ENCODE data around the gene IGFBP6.

IGFBP6 gene, protein sequence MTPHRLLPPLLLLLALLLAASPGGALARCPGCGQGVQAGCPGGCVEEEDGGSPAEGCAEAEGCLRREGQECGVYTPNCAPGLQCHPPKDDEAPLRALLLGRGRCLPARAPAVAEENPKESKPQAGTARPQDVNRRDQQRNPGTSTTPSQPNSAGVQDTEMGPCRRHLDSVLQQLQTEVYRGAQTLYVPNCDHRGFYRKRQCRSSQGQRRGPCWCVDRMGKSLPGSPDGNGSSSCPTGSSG

DNA sequence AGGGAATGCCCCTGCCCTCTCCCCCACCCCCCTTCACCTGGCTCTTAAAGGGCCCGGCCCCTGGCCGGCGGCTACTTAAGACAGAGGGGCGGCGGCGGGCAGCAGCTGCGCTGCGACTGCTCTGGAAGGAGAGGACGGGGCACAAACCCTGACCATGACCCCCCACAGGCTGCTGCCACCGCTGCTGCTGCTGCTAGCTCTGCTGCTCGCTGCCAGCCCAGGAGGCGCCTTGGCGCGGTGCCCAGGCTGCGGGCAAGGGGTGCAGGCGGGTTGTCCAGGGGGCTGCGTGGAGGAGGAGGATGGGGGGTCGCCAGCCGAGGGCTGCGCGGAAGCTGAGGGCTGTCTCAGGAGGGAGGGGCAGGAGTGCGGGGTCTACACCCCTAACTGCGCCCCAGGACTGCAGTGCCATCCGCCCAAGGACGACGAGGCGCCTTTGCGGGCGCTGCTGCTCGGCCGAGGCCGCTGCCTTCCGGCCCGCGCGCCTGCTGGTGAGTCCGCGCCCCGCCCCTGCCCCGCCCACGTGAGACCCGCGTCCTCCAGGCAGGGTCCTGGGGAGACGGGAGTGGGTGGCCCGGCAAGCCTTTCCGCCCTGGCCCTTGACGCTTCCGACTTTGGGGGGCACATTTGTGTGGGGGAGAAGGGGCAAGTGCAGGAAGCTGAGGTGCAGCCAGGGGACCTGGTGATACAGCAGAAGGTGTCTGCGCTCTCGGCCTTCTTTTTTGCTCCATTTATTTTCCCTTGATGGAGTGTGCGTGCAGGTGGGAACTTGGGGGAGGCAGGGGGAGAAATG lies at the start of gene IGFBP6:
Gene IGFBP6, plus strand, starts transcription at position 104 of the 790 bp plus-strand sequence. Its CDS starts 51 bp downstream, at position 155.
- peak; percentile 28 for DNase-seq (ENCODE audit: low read depth)

DNA sequence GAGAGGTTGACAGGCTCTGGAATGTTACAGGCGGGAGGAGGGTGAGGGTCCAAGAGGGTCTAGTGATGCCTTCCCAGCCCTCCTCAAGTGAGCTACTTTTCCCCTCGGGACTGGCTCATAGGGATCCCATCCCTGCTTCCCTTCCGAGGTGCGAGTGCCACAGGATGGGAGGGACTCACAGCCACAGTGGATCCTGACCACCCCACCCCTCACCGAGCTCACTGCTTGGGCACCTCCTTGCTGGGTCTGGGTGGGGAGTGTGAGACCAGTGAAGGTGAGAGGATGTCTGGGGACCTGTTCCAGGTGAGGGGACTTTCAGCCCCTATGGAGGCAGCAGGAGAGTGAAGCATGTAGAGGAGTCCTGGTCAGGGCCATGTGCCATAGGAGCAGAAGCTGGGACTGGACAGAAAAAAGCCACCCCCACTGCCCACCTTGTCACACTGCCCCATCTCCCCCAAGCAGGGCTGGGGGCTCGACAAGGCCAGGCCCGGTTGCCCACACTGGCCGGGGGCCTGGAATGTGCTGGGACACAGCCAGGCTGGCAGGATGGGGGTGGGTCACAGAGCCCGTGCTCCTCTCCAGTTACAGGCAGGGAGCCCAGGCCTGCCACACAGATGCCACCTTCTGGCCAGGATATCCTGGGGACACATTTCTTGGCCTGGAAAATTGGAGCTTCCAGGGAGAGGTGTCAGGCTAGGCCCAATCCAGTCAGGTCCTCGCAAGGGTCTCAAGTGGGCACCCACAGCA lies 49.3 kb upstream of the IGFBP6 start:
- DNase-seq (ENCODE audit: low read depth), result no peak

DNA sequence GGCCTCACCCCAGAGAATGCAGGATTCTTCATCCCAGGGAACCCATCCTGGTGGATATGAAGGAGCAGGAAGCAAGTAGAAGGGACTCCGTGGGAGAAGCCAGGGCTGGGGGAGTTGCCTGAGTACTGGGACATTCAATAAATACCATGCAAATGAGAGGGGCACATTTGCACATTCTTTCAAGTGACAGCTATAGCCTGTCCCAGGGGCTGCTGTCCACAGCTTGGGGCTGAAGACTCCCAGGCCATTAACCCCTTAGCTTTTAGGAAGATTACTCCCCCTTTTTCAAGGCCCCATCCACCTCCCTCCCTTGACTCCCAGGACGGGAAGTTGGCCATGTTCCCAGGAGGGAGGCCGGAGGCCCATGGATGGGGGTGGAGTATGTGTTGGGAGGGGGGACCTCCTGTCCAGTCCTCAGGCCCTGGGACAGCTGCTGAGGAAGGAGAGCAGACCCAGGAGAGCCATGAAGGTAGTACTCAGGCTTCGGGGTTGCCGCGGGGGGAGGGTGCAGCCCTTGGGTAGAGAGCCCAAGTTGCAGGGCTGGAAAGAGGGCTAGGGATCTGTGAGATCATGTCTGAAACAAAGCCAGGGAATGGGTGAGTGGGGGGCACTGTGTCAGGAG lies 48.6 kb upstream of the IGFBP6 start:
- no peak for DNase-seq (ENCODE audit: low read depth)

DNA sequence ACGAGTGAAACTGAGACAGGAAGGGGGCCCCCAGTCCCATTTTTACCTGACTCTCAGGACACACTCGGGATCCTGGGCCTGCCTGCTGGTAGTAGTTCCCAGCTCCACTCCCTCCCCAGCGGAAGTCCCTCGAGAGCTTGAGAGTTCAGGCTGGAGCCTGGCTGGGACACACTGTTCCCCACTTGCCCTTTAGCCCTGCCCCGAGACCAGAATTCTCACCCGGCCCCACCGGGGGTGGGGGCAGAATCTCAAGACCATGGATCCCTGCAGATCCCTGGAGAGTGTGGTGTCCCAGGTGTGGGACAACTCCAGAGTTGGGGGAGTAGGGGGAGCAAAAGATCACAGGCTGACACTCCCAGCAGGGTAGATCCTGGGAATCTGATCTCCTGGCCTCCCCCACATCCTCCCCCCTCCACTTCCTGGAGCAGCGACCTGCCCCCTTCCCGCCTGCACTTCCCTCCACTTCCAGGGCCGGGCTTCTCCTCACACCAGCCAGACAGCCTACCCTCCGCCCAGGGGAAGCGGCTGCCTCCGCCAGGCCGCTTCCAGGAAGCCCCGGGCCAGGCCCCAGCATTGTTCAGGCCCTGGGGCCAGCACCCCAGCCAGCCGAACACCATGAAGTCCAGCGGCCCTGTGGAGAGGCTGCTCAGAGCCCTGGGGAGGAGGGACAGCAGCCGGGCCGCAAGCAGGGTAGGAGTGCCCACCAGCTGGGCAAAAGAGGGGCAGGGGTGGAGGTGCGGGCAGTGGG lies 47.7 kb upstream of the IGFBP6 start, which contains the start of gene TNS2:
Gene TNS2, plus strand, starts transcription at position 495 of the 748 bp plus-strand sequence. Its CDS starts 121 bp downstream, at position 616.
- no peak for DNase-seq (ENCODE audit: low read depth)

DNA sequence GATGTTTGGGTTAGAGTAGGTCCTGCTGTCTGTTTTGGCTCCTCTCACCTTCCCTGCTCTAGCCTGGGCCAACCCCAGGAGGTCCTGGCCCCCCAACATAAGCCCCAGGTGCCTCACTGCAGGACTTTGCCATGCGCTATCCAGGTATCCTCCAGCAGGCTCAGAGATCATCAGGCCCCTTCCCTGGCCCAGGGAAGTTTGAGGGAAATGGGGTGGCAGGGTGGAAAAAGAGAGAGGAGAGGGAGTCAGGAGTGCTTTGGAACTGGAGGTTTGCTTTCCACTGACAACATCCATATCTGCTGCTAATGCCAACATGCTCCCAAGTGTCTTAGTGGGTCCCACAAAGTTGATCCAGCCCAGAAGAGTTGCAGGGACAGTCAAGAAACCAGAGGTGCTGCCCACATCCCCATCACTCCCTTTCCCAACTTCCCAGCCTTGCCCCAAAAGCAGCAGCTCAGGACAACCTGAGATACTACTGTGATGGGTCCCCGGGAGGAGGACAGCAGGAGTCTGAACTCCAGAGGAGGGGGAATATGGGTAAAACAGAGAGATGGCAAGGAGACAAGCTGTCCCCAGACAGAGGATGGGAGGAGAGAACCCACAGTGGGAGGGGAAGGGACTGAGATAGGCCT lies 46.9 kb upstream of the IGFBP6 start:
- DNase-seq (ENCODE audit: low read depth), result no peak

DNA sequence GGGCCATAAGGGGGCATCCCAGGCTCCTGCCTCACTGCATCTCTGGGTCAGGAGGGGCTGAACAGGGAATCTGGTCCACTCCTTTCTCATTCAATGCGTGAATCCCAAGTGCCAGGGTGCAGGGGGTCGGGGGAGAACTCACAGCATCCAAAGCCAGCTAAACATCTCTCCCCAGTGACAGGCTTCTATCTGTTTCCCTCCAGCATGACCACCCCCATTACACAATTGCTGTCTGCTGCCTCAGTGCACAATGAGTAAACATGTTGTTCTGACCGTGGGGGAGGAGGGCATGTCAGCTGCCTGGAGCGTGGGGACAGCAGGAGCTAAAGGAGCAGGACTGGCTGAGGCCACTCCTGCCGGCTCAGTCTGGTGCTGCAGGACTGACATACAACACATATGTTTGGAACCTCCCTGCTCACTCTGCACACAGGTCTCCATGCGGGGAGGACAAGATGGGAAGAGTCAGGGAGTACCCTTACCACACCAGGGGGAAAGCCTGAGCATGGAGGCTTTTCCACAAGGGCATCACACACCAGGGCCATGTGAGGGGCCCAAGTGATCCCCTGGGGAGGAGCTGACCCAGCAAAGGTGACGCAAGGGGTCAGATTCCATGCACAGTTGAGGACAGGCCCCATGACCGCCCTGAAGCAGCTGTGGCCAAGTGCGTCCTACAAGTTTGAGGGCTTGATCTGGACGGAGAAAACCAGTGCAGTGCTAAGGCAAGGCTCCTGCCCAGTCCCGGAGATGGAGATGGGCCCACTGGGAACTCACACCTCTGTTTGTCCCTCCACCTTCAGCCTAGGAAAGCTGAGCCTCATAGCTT lies 46.2 kb upstream of the IGFBP6 start:
- DNase-seq (ENCODE audit: low read depth), result no peak

DNA sequence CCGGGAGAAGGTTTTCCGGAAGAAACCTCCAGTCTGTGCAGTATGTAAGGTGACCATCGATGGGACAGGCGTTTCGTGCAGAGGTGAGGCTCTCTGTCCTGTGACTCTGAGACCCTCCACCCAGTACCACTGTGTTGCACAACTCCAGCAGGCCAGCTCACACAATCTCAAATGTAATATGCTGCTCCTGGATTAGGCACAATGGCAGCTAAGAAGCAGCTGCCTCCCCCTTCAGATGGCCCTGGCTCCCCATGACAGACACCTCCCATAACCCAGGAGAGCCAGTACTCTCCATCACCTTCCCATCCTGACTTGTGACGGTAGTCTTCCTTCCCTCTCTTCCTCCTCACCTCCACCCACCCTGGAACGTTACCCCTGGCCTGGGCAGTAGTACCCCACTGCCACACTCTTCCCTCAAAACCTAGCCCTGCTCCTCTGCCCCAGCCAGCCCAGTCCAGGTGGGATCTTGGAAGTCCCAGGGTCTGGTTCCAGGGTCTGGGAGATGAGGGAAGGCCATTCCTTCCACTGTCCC lies 45.5 kb upstream of the IGFBP6 start:
- no peak for DNase-seq (ENCODE audit: low read depth)

DNA sequence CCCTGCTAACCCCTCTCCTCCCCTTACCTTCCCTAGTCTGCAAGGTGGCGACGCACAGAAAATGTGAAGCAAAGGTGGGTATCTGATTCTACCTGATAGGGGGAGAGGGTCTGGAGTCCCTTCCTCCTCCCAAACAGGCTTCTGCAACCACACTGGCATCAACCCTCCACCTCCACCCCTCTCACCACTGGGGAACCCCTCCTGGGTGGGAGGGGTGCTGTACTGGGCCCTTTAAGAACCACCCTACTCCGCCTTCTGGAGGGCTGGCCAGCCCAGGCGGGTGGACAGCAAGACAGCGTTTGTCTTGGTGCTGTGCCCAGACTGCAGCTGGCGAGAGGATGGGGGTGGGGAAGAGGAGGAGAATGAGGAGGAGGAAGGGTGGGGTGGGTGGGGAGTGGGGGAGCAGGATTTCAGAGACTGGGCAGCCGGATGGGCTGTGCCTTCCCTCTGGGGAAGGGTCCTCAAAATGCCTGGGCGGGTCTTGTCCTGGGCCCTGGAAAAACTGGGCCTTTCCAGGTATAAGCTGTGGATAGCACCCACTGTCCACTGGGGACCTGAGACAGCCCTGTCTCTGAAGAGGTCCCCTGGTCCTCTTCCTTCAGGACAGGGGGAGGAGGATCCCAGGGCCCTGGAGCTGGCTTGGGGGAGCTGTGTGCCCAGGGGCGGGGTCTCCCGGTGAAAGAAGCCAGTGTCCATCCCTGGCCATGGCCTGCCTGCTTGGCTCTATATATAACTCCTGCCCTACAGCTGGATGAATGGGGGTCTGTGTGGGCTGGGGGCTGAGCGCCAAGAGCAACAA lies 44.8 kb upstream of the IGFBP6 start:
- no peak for DNase-seq (ENCODE audit: low read depth)

DNA sequence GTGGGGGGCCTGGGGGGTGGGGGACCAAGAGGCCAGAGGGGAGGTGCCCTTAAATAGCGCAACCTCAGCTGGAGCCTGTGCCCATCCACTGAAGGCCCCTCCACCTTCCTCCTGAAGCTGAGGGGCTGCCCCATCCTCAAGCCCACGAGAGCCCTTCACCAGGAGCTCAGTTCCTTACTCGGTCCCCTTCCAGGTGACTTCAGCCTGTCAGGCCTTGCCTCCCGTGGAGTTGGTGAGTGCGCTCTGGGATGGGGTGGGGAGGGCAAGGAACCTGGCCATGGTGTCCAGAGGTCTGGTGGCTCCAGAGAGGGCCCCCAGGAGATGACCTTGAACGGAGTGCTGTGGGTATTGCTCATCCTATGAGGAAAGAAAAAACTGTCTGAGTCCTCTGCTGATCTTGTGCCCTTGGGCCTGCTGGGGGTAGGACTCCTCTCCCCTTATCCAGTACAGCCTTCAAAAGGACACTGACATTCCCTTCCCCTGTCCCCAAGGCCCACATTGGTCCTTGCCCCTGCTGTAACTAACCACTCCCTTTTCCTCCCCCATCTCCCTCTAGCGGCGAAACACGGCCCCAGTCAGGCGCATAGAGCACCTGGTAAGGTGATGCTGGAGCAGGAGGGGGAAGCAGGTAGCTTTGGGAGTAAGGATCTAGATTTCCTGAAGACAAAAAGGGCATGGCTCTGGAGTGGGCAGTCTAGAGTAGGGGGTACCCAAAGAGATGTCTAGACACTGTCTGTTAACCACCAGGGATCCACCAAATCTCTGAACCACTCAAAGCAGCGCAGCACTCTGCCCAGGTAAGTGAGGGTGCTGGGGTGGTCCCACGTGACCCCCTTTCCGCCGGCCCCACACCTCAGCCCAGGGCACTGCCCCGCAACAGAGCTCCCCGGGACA lies 44.0 kb upstream of the IGFBP6 start:
- DNase-seq (ENCODE audit: low read depth), result peak; percentile 40

DNA sequence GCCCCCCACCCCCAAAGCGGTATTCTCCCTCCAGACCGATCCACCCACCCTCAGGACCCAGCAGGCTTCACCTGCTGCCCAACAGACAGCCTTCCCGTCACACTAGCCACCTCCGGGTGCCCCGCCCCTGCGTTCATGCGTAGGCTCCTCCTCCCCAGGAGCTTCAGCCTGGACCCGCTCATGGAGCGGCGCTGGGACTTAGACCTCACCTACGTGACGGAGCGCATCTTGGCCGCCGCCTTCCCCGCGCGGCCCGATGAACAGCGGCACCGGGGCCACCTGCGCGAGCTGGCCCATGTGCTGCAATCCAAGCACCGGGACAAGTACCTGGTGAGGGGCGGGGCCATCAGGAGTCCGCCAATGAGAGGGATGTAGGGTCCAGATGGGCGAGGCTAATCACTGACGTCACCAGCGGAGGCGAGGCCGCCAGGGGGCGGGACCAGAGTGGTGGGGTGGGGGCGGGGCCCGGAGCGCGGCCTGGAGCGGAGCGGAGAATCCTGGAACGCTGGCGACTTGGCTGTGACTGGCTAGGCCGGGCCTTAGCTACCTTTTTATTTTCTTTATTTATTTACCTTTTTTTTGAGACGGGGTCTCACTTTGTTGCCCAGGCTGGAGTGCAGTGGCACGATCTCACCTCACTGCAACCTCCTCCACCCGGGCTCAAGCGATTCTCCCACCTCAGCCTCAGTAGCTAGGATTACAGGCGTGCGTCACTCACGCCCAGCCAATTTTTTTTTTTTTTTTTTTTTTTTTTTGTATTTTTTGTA lies 43.2 kb upstream of the IGFBP6 start:
- DNase-seq (ENCODE audit: low read depth), result peak; percentile 91

DNA sequence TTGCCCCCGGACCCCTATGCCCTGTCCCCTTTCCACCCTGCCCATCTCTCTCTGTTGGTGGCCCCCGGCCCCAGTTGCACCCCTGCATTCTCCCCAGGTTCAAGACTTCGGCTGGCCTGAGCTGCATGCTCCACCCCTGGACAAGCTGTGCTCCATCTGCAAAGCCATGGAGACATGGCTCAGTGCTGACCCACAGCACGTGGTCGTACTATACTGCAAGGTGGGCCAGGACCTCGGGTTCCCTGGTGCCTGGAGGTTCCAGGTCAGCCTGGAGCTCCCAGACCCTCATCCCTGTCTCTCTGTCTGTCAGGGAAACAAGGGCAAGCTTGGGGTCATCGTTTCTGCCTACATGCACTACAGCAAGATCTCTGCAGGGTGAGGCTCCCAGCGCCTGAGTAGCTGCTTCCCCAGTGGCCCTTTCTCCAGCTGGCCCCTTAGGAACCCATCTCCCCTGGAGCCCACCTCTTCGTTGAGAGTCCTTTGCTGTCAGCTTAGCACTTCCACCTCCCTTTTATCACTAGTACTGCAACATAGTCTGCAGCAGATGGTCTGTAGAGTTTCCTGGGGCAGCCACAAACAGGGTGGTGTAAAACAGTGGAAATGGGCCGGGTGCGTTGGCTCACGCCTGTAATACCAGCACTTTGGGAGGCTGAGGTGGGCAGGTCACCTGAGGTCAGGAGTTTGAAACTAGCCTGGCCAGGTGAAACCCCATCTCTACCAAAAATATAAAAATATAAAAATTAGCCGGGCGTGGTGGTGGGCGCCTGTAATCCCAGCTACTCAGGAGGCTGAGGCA lies 41.8 kb upstream of the IGFBP6 start:
- no peak for DNase-seq (ENCODE audit: low read depth)

DNA sequence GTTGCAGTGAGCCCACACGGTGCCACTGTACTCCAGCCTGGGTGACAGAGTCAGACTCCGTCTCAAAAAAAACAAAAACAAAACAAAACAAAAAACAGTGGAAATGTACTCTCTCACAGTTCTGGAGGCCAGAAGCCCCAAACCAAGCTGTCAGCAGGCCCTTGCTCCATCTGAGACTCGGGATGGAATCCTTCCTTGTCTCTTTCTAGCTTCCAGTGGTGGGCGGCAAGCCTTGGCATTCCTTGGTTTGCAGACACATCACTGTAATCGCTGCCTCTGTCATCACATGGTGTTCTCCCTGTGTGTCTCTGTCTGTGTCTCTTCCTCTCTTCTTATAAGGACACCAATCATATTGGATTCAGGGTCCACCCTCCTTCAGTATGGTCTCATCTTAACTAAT lies 41.2 kb upstream of the IGFBP6 start:
- no peak for DNase-seq (ENCODE audit: low read depth)

DNA sequence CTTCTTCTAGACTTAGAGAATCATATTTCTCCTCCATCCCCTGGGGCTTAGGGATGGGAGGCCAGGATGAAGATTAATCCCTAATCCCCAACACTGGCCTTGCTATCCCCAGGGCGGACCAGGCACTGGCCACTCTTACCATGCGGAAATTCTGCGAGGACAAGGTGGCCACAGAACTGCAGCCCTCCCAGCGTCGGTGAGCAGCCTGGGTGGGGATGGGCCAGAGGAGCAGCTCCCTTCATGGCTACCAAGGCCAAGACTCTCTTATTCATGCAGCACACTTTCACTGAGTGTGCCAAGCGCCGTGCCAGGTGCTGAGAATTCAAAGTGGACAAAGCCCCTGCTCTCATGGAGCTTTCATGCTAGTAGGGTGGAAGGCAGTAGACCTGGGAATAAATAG lies 40.6 kb upstream of the IGFBP6 start:
- no peak for DNase-seq (ENCODE audit: low read depth)

DNA sequence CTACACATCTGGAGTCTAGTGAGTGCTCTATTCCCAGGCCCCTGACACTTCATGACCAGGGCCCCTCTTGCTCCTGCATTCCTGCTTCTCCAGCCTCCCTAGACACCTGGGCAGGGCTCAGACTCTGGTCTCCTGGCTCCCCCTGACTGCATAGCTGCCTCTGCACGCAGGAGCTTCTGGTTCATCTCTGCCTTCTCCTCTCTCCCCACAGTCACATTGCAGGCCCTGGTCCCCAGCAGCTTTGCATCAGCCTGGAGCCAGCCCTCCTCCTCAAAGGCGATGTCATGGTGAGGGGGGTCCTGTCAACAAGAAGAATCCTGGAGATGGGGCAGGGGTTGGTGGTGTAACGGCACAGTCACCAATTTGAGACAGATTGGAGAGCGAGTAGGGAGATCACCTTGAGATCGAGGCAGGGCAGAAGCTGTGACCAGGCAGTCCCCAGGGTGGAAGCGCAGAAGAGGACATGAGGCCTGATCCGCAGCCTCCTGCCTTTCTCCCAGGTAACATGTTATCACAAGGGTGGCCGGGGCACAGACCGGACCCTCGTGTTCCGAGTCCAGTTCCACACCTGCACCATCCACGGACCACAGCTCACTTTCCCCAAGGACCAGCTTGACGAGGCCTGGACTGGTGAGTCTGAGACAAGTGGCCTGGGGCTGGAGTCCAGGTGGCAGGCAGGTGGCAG lies 39.5 kb upstream of the IGFBP6 start:
- DNase-seq (ENCODE audit: low read depth), result no peak

DNA sequence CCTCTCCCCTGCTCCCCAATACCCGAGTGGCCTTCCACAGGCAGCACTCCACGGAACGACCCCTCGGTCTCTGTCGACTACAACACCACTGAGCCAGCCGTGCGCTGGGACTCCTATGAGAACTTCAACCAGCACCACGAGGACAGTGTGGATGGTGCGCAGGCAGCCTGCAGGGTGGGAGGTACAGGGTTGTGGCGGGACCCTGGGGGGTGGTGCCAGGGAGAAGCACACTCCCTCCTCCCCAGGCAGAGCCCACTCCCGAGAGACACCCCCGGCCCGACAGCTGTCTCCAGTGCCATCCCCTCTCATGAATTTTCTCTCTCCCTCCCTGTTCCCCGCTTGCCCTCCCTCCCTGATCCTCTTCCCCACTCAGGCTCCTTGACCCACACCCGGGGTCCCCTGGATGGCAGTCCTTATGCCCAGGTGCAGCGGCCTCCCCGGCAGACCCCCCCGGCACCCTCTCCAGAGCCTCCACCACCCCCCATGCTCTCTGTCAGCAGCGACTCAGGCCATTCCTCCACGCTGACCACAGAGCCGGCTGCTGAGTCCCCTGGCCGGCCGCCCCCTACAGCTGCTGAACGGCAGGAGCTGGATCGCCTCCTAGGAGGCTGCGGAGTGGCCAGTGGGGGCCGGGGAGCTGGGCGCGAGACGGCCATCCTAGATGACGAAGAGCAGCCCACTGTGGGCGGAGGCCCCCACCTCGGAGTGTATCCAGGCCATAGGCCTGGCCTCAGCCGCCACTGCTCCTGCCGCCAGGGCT lies 38.6 kb upstream of the IGFBP6 start:
- DNase-seq (ENCODE audit: low read depth), result no peak
